Measurements from ENCODE around the gene FRZB.

DNA sequence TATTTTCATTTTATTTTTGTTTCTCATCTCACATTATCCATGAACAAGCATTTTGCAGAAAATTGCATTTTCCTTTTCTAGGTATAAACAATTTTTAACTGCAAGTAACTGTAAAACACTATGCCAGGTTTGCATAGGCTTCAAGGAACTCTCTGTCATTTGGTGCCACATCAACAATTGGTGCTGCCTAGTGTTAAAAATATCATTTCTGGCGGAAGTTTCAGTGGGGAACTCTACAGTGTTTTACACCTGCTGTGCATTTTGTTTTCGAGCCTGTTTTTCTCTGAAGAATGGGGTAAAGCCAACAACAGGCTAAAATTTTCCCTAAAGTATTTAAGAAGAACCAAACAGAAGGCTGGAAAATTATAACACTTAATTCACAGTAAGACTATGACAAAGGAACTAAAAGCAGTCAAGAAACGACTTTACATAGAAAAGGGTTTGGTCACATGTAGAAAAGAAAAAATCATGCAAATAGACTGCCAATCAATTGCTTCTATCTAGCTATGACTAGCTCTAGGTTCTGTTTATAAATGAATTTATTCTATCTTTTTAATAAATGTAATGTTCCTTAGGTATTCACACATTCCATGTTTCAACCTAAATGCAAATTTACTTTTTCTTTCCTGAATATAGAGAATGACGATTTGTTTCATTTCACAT, 21.4 kb upstream of the FRZB start:
- TF ChIP-seq CSDC2 (CRISPR knock-in tag; IDR thresholded peaks at IDR 0.05) (no peak), ZNF565 (CRISPR knock-in tag; conservative IDR thresholded peaks at IDR 0.05; ENCODE audit: low read depth) (no peak), ZFP3 (CRISPR knock-in tag; IDR thresholded peaks at IDR 0.05) (no peak), ZNF8 (CRISPR knock-in tag; IDR thresholded peaks at IDR 0.05) (no peak), PPARA (CRISPR knock-in tag; IDR thresholded peaks at IDR 0.05; ENCODE audit: borderline replicate concordance) (no peak), ZC3H10 (CRISPR knock-in tag; IDR thresholded peaks at IDR 0.05) (no peak), ZNF70 (CRISPR knock-in tag; IDR thresholded peaks at IDR 0.05) (no peak)
- TF ChIP-seq, protein P1, sequence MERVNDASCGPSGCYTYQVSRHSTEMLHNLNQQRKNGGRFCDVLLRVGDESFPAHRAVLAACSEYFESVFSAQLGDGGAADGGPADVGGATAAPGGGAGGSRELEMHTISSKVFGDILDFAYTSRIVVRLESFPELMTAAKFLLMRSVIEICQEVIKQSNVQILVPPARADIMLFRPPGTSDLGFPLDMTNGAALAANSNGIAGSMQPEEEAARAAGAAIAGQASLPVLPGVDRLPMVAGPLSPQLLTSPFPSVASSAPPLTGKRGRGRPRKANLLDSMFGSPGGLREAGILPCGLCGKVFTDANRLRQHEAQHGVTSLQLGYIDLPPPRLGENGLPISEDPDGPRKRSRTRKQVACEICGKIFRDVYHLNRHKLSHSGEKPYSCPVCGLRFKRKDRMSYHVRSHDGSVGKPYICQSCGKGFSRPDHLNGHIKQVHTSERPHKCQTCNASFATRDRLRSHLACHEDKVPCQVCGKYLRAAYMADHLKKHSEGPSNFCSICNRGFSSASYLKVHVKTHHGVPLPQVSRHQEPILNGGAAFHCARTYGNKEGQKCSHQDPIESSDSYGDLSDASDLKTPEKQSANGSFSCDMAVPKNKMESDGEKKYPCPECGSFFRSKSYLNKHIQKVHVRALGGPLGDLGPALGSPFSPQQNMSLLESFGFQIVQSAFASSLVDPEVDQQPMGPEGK (CRISPR knock-in tag; IDR thresholded peaks at IDR 0.05; ENCODE audit: borderline replicate concordance): no peak
- TF ChIP-seq, protein P2, sequence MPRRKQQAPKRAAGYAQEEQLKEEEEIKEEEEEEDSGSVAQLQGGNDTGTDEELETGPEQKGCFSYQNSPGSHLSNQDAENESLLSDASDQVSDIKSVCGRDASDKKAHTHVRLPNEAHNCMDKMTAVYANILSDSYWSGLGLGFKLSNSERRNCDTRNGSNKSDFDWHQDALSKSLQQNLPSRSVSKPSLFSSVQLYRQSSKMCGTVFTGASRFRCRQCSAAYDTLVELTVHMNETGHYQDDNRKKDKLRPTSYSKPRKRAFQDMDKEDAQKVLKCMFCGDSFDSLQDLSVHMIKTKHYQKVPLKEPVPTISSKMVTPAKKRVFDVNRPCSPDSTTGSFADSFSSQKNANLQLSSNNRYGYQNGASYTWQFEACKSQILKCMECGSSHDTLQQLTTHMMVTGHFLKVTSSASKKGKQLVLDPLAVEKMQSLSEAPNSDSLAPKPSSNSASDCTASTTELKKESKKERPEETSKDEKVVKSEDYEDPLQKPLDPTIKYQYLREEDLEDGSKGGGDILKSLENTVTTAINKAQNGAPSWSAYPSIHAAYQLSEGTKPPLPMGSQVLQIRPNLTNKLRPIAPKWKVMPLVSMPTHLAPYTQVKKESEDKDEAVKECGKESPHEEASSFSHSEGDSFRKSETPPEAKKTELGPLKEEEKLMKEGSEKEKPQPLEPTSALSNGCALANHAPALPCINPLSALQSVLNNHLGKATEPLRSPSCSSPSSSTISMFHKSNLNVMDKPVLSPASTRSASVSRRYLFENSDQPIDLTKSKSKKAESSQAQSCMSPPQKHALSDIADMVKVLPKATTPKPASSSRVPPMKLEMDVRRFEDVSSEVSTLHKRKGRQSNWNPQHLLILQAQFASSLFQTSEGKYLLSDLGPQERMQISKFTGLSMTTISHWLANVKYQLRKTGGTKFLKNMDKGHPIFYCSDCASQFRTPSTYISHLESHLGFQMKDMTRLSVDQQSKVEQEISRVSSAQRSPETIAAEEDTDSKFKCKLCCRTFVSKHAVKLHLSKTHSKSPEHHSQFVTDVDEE (CRISPR knock-in tag; IDR thresholded peaks at IDR 0.05): no peak
- TF ChIP-seq, protein P3, sequence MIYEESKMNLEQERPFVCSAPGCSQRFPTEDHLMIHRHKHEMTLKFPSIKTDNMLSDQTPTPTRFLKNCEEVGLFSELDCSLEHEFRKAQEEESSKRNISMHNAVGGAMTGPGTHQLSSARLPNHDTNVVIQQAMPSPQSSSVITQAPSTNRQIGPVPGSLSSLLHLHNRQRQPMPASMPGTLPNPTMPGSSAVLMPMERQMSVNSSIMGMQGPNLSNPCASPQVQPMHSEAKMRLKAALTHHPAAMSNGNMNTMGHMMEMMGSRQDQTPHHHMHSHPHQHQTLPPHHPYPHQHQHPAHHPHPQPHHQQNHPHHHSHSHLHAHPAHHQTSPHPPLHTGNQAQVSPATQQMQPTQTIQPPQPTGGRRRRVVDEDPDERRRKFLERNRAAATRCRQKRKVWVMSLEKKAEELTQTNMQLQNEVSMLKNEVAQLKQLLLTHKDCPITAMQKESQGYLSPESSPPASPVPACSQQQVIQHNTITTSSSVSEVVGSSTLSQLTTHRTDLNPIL (CRISPR knock-in tag; IDR thresholded peaks at IDR 0.05; ENCODE audit: low read depth): no peak

Data from SK-N-SH treated with all-trans-retinoic acid at 6 μM for 48 hours (cell line).